GM21619 (cell line): ENCODE measurements around the gene OSTM1.
"Not testable (repeated sequence)": the region's sequence is repeated elsewhere in the genome, so short reads cannot be mapped to it uniquely, and the experiment has no call there.

ENCODE experiments used
- ATAC-seq: cut with Tn5 transposase; IDR thresholded peaks from one replicate; pipeline ENCODE4 v1.9.1; 2021; ENCODE audit not compliant: unreplicated experiment

OSTM1 gene

GRCh38 chr6:108024427-108025073 lies 50.0 kb downstream of the OSTM1 start:
- no peak for ATAC-seq

DNA sequence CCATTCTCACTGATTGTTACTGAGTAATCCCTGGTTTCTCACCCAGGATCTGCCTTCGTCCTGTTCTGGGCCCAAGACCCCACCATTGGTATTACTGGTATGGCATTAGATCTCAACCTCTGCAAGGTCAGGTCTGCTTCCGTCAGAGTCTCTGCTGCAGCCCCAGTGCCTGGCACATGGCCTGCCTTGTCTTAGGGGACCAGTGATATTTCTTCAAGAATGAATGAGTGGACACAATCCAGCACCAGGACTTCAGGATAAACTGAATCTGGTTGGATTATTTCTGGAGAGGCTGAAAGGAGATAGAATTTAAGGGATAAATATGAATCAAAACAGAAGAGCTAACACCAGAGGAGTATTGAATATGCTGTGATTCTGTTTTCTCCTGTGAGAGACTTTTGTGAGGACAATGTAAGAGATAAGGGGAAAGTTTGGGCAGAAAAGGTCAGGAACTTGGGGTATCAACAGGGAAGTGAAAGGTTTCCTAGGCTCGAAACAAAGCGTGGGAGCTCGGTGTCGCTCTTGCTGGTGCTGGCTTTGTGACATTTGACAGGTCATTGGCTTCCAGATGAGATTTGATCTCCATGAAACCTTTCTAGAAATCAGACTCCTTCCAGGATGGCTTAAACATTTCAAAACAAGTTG lies 53.9 kb downstream of the OSTM1 start:
- no peak for ATAC-seq

- not testable (repeated sequence) for ATAC-seq
Observed at GRCh38 chr6:108016283-108016682, 58.3 kb downstream of the OSTM1 start.

GRCh38 chr6:108013787-108014439 lies 60.6 kb downstream of the OSTM1 start:
- ATAC-seq, result no peak

DNA sequence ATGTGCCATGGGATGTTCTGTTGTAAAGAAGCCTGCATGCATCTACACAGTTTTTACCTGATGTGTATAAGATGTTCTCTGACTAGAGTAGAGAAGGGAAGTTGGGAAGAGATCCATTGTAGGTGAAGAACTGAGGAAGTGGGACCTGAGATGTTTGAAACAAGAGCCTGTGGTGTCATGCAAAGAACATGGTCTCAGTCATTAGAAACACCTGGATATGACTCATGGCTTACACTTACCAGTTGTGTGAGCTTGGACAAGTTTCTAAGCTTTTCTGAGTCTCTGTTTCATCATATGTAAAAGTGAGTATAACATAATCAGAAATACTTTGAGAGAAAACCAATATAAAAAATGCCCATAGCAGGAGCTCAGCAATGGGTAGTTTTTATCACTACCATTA lies 64.6 kb downstream of the OSTM1 start:
- no peak for ATAC-seq

GRCh38 chr6:108009258-108009657 lies 65.3 kb downstream of the OSTM1 start:
- not testable (repeated sequence) for ATAC-seq

DNA sequence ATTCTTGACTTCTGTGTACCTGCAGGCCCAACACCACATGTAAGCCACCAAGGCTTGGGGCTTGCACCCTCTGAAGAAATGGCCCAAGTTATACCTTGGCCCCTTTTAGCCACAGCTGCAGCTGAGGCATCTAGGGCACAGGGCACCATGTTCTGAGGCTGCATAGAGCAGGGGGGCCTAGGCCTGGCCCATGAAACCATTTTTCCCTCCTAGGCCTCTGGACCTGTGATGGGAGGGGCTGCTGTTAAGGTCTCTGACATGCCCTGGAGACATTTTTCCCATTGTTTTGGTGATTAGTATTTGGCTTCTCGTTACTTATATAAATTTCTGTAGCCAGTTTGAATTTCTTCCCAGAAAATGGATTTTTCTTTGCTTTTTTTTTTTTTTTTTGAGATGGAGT lies 66.2 kb downstream of the OSTM1 start:
- no peak for ATAC-seq

DNA sequence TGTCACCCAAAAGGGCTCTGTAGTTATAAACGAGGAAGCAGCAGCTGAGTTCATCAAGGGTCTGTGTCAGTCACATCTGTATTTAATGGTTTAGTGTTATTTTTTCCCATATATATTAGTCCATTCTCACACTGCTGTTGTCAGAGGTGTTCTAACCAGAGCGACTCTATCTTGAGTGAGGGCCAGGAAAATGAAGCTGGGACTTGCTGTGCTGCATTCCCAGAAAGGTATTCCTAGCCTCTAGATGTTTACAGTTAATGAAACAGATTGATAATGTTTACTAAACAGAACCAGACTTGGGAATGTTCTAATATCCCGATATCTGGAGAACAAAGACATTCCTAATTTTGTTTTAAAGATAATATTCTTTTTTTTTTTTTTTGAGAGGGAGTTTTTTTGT lies 68.6 kb downstream of the OSTM1 start:
- no peak for ATAC-seq

DNA sequence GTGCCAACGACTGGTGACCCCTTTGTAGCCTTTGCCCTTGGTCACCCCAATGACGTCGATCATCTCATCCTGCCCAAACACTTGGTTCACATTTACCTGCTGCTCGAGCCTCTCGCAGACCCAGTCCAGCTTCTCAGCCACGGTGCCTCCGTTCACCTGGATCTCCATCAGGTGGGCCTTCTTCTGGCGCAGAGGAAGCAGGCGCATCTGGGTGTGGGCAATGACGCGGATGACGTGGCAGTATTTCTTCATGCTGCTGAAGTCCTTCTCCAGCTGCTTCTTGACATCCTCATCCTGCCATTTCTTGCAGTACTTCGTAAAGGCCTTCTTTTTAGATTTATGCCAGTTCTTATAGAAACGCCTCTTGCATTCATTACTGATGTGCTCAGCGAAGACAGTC lies 69.7 kb downstream of the OSTM1 start:
- no peak for ATAC-seq

DNA sequence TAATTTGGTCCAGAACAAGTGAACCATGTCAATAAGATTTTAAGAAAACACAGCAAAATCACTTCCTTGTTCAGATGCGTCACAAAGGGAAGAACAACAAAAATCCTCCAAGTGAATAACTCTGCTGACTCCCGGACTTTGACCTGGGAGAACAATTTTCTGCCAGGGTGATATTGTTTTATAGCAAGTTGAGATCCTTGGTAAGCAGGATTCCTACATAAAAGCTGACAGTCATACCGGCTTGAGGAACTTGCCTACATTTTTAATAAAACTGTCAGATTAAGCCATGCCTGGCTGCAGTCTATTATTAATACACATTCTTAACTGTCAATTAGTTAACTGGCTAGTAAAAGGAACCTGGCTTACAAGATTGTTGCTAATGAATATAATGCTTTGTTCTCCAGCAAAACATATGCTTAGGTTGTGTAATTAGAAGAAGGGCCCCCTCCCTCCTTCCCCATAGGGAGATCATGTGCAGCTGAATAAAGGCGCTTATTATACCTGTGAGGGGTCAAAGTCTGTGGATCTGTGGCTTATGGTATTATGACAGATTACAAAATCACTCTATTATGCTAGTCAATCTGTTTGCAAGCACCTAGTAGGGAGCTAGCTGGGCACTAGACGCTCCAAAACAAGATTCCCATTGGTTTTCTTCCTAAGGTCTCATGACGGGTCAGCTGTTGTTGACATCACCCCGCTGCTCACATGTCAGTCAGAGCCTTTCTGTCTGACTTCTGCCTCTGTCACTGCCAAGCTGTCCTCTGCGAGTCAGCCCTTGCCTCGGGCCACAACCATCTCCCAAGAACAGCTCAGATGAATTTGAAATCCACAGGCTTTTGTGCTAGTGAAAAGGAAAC lies 71.9 kb downstream of the OSTM1 start:
- ATAC-seq, result no peak

GRCh38 chr6:108001696-108002231 lies 72.8 kb downstream of the OSTM1 start:
- ATAC-seq, result no peak

DNA sequence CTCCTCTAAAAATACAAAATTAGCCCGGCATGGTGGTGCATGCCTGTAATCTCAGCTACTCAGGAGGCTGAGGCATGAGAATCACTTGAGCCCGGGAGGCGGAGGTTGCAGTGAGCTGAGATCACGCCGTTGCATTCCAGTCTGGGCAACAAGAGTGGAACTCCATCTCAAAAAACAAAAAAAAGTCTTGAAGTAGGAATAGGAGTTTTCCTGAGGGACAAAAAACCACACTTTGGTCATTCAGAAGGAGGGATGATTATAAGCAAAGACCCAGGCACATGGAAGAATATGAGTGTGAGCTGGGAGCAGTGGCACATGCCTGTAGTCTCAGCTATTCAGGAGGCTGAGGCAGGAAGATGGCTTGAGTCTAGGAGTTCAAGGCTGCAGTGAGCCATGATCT lies 74.3 kb downstream of the OSTM1 start:
- ATAC-seq, result not testable (repeated sequence)

GRCh38 chr6:107999341-107999740 lies 75.2 kb downstream of the OSTM1 start:
- ATAC-seq, result no peak

DNA sequence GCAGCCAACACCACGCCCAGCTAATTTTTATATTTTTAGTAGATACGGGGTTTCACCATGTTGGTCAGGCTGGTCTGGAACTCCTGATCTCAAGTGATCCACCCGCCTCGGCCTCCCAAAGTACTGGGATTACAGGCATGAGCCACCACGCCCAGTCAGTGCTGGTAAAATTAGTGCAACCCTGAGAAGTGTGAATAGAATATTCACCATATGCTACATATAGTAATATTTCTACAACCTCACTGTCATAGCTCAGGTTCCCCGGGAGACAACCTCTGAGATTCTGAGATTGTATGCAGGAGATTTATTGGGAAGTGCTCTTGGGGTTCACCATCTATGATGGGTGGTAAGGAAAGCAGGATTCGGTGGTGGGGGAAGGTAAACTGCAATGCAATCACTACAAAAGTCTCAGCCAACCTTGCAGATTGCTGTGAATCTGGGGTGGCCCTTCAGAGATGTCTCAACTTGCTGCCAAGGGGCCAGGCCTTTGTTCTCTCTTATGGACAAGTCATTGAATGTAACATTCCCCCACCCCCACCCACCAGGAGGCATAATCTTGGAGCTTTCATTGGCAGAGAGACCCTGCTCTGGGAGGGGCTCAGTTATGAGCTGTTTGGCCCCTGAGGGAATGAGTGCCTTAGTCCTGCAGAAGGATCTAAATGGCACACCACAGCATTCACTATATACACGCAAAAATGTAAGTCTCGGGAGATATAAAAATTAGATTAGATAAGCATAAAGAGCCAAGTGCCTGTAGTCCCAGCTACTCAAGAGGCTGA lies 82.6 kb downstream of the OSTM1 start:
- no peak for ATAC-seq
